ENCODE data around the gene MTR.
A peak's percentile ranks its signal among the peaks of the same experiment; 100 is the strongest.

MTR gene

GRCh38 chr1:236773919-236774318, 21.2 kb upstream of the MTR start:
- H3K4me3 ChIP-seq (ENCODE audit: low read length) = no peak overlapping the region
- H3K79me2 ChIP-seq (ENCODE audit: low read length) = no peaks in the 10 kb centered on the region
- 0 out of 2 replicates have a peak, but pooled peaks cover 3% of the 10 kb centered on the region for H3K9me3 ChIP-seq (ENCODE audit: insufficient read depth, low read length)
- H2AFZ ChIP-seq (ENCODE audit: low read depth, low read length) = no peak overlapping the region
- no peak overlapping the region for H3K9ac ChIP-seq (ENCODE audit: low read length)
- no peaks in the 10 kb centered on the region for H4K20me1 ChIP-seq (ENCODE audit: insufficient read depth, low read length)
- H3K4me2 ChIP-seq (ENCODE audit: low read length) = no peak overlapping the region
- H3K27me3 ChIP-seq (ENCODE audit: low read depth, low read length) = peaks cover 16% of the 10 kb centered on the region
- no peaks in the 10 kb centered on the region for H3K4me1 ChIP-seq (ENCODE audit: low read length)
- no peak overlapping the region for H3K27ac ChIP-seq (ENCODE audit: low read length)
- TF ChIP-seq EZH2phosphoT487 (IDR thresholded peaks at IDR 0.05; ENCODE audit: low read depth) (no peak), CTCF (IDR thresholded peaks at IDR 0.05; ENCODE audit: low read depth, low read length) (no peak)
- no peaks in the 10 kb centered on the region for H3K36me3 ChIP-seq (replicated peaks; ENCODE audit: low read depth, low read length)

- Histone ChIP-seq H3K79me2 (ENCODE audit: low read length) (no peaks in the 10 kb centered on the region), H3K27ac (ENCODE audit: low read length) (no peak overlapping the region), H4K20me1 (ENCODE audit: insufficient read depth, low read length) (no peaks in the 10 kb centered on the region), H3K36me3 (replicated peaks; ENCODE audit: low read depth, low read length) (no peaks in the 10 kb centered on the region), H3K9ac (ENCODE audit: low read length) (no peak overlapping the region), H3K9me3 (ENCODE audit: insufficient read depth, low read length) (0 out of 2 replicates have a peak, but pooled peaks cover 3% of the 10 kb centered on the region), H3K4me3 (ENCODE audit: low read length) (no peak overlapping the region), H3K27me3 (ENCODE audit: low read depth, low read length) (peaks cover 10% of the 10 kb centered on the region), H2AFZ (ENCODE audit: low read depth, low read length) (no peak overlapping the region), H3K4me1 (ENCODE audit: low read length) (no peaks in the 10 kb centered on the region), H3K4me2 (ENCODE audit: low read length) (no peak overlapping the region)
- TF ChIP-seq EZH2phosphoT487 (IDR thresholded peaks at IDR 0.05; ENCODE audit: low read depth) (no peak), CTCF (IDR thresholded peaks at IDR 0.05; ENCODE audit: low read depth, low read length) (peak; percentile 47)
Observed at GRCh38 chr1:236774926-236775325, 20.2 kb upstream of the MTR start.

DNA sequence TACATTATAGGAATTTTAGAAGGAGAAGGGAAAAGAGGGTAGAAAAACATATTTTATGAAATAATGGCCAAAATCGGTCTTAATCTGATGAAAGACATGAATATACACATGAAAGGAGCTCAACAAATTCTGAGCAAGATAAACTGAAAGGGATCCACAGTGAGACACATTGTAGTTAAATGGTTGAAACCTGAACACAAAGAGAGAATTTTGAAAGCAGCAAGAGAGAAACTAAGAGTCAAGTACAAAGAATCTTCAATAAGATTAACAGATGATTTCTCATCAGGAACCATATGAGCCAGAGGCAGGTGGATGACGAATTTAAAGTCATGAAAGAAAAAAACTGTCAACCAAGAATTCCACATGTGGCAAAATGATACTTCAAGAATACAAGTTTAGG, 15.8 kb upstream of the MTR start:
- Histone ChIP-seq H3K9ac (ENCODE audit: low read length) (no peak overlapping the region), H4K20me1 (ENCODE audit: insufficient read depth, low read length) (no peaks in the 10 kb centered on the region), H2AFZ (ENCODE audit: low read depth, low read length) (no peak overlapping the region), H3K27ac (ENCODE audit: low read length) (no peak overlapping the region), H3K4me2 (ENCODE audit: low read length) (no peak overlapping the region), H3K4me1 (ENCODE audit: low read length) (no peaks in the 10 kb centered on the region), H3K36me3 (replicated peaks; ENCODE audit: low read depth, low read length) (no peaks in the 10 kb centered on the region), H3K27me3 (ENCODE audit: low read depth, low read length) (peaks cover 13% of the 10 kb centered on the region; the same call in 1 of the 2 replicates), H3K9me3 (ENCODE audit: insufficient read depth, low read length) (0 out of 2 replicates have a peak, but pooled peaks cover 3% of the 10 kb centered on the region), H3K79me2 (ENCODE audit: low read length) (no peaks in the 10 kb centered on the region), H3K4me3 (ENCODE audit: low read length) (no peak overlapping the region)
- TF ChIP-seq CTCF (IDR thresholded peaks at IDR 0.05; ENCODE audit: low read depth, low read length) (no peak), EZH2phosphoT487 (IDR thresholded peaks at IDR 0.05; ENCODE audit: low read depth) (no peak)

GRCh38 chr1:236785477-236785876, 9.6 kb upstream of the MTR start:
- Histone ChIP-seq H3K4me3 (ENCODE audit: low read length) (no peak overlapping the region), H3K4me1 (ENCODE audit: low read length) (no peaks in the 10 kb centered on the region), H3K4me2 (ENCODE audit: low read length) (no peak overlapping the region), H4K20me1 (ENCODE audit: insufficient read depth, low read length) (no peaks in the 10 kb centered on the region), H3K9ac (ENCODE audit: low read length) (no peak overlapping the region), H3K36me3 (replicated peaks; ENCODE audit: low read depth, low read length) (no peaks in the 10 kb centered on the region), H3K27me3 (ENCODE audit: low read depth, low read length) (peaks cover 4% of the 10 kb centered on the region; the same call in 1 of the 2 replicates), H3K9me3 (ENCODE audit: insufficient read depth, low read length) (no peaks in the 10 kb centered on the region), H3K79me2 (ENCODE audit: low read length) (no peaks in the 10 kb centered on the region), H3K27ac (ENCODE audit: low read length) (no peak overlapping the region), H2AFZ (ENCODE audit: low read depth, low read length) (no peak overlapping the region)
- TF ChIP-seq EZH2phosphoT487 (IDR thresholded peaks at IDR 0.05; ENCODE audit: low read depth) (no peak), CTCF (IDR thresholded peaks at IDR 0.05; ENCODE audit: low read depth, low read length) (no peak)
